ENCODE data around the gene FADD.

DNA sequence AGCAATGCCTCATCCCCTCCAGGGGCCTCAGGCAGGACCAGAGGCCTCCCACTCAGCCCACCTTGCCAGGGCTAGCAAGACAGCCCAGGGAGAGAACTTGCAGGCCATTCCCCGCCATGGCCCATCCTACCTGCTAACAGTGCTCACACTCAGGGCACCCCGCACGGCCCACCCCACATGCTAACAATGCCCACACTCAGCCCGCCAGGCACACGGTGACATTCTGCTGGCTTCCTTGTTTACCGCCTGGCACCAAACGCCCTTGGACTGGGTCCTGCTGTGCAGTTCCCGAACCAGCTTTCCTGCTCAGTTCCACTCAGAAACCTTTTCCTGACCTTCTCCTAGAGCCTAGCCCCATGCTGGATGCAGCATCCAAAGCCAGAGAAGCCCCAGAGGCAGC is 33.5 kb upstream of the FADD start:
- TF ChIP-seq FOXP2 (optimal IDR thresholded peaks at IDR 0.05; ENCODE audit: control extremely low read depth, extremely low read length, insufficient read depth) (no peak), POLR2AphosphoS5 (IDR thresholded peaks at IDR 0.05; ENCODE audit: borderline replicate concordance, low read depth, low read length) (no peak)
